Panc1 (cell line): Measurements from ENCODE around the gene SEC14L5.

Experiments used
- CTCF ChIP-seq: fragments of 450-650 bp; IDR thresholded peaks from 2 replicates; pipeline ENCODE4 v1.5.1; 2017; ENCODE audit warnings: mild to moderate bottlenecking
- POLR2AphosphoS5 ChIP-seq: IDR thresholded peaks from 2 replicates; pipeline ENCODE4 v1.6.1; 2012; ENCODE audit warnings: mild to moderate bottlenecking, low read depth, low read length, moderate library complexity
- REST ChIP-seq, 2 experiments: IDR thresholded peaks; 2 replicates each; pipeline ENCODE4 v1.6.1; 2011 to 2012; ENCODE audit warnings: low read depth in 2 of 2, control low read depth in 1 of 2, low read length in 1 of 2, mild to moderate bottlenecking in 1 of 2, moderate library complexity in 1 of 2; ENCODE audit not compliant: insufficient read depth in 1 of 2

- TF ChIP-seq CTCF: no peak
- TF ChIP-seq POLR2AphosphoS5: peak; percentile 86
- TF ChIP-seq REST (IDR thresholded peaks at IDR 0.05; ENCODE audit: insufficient read depth in 1 of 2, low read depth in 2 of 2, low read length in 1 of 2): 0 out of 4 replicates have a peak, but pooled peaks of 1 of the 2 experiments have one; percentile 17
These were observed 13.5 kb upstream of the SEC14L5 start for GRCh38 chr16:4944333-4945281.
